ENCODE measurements around the gene PRIM2.
"Not testable (repeated sequence)": the region's sequence is repeated elsewhere in the genome, so short reads cannot be mapped to it uniquely, and the experiment has no call there.

Gene PRIM2

DNA sequence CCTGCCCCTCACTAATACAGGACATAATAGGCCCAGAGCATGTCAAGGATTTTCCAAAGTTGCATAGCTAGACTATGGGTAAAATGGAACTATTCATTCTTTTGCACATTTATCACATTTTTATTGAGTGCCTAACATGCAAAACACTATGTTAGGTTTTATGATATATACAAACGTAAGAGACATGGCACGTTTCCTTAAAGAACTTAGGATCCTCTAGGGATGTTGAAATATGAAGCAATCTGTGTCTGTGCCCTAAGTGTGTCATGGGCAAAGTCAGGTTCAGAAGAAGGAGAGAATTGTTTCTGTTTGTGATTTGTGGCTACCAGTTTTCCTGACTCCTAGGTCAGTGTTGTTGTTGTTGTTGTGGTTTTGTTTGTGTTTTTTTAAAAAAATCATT is 158.2 kb downstream of the PRIM2 start:
- H3K36me3 Mint-ChIP-seq (ENCODE audit: insufficient read depth); H3K27ac Mint-ChIP-seq (ENCODE audit: low read depth); ATAC-seq (replicated peaks; ENCODE audit: extremely low read depth, poor library complexity, severe bottlenecking): not testable (repeated sequence)

DNA sequence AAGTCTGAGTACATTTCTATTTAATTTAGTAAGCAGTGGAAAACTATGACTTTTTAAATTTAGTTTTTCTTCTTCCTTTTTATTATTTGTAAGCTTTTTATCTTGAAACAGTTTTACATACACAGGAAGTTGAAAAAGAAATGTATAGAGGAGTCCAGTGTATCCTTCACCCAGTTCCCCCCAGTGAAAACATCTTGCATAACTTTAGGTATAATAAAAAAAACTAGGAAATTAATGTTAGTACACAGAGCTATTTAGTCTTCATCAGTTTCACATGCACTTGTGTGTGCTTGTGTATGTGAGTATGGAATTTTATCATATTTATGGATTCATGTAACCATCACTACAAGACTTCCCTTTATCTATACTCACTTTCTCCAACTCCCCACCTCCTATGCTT is 162.8 kb downstream of the PRIM2 start:
- not testable (repeated sequence) for DNase-seq (ENCODE audit: low spot score in 2 of 2); H3K27ac Mint-ChIP-seq (ENCODE audit: low read depth); ATAC-seq (replicated peaks; ENCODE audit: extremely low read depth, poor library complexity, severe bottlenecking)

More for the DNA sequence above, 158.2 kb downstream of the PRIM2 start:
- H3K9me3 Mint-ChIP-seq; H3K4me1 Mint-ChIP-seq; DNase-seq (ENCODE audit: low spot score in 2 of 2); H3K4me3 Mint-ChIP-seq; H3K27me3 Mint-ChIP-seq: not testable (repeated sequence)

DNA sequence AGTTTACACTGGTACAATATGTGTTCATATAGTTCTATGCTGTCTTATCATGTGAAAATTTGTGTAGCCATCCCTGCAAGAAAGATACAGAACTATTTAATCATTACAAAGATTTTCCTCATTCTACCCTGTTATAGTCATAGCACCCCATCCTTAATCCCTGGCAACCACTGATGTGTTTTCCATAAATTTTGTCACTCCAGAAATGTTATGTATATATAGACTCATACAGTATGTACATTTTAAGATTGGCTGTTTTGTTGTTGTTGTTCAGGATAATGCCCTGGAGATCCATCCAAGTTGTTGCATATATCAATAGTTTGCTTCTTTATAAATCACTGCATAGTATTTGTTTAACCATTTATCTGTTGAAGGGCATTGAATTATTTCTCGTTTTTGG is 163.7 kb downstream of the PRIM2 start:
- H3K4me1 Mint-ChIP-seq; H3K36me3 Mint-ChIP-seq (ENCODE audit: insufficient read depth); H3K9me3 Mint-ChIP-seq; H3K27ac Mint-ChIP-seq (ENCODE audit: low read depth); DNase-seq (ENCODE audit: low spot score in 2 of 2); H3K27me3 Mint-ChIP-seq; ATAC-seq (replicated peaks; ENCODE audit: extremely low read depth, poor library complexity, severe bottlenecking); H3K4me3 Mint-ChIP-seq: not testable (repeated sequence)

More for the DNA sequence above, 162.8 kb downstream of the PRIM2 start:
- H3K4me1 Mint-ChIP-seq; H3K4me3 Mint-ChIP-seq; H3K36me3 Mint-ChIP-seq (ENCODE audit: insufficient read depth); H3K27me3 Mint-ChIP-seq; H3K9me3 Mint-ChIP-seq: not testable (repeated sequence)

DNA sequence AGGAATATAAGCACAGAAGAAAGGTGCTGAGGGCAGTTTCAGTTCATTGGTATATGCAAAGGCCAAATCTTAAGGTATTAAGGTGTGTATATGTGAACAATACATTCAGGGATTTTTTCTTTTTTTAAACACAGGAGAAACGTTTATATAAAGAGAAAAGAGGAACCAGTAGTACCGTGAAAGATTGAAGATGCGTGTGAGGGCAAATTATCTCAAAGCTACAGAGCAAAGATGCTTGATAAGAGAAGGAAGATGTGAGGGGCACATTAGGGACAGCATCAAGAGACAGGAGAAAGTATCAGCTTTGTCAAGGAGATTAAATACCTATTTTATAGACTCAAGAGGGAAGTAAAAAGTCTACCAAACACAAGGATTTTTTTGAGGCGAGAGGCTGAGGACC is 165.0 kb downstream of the PRIM2 start:
- H3K9me3 Mint-ChIP-seq; ATAC-seq (replicated peaks; ENCODE audit: extremely low read depth, poor library complexity, severe bottlenecking); H3K27ac Mint-ChIP-seq (ENCODE audit: low read depth); H3K36me3 Mint-ChIP-seq (ENCODE audit: insufficient read depth); H3K27me3 Mint-ChIP-seq; H3K4me1 Mint-ChIP-seq; H3K4me3 Mint-ChIP-seq; DNase-seq (ENCODE audit: low spot score in 2 of 2): not testable (repeated sequence)

DNA sequence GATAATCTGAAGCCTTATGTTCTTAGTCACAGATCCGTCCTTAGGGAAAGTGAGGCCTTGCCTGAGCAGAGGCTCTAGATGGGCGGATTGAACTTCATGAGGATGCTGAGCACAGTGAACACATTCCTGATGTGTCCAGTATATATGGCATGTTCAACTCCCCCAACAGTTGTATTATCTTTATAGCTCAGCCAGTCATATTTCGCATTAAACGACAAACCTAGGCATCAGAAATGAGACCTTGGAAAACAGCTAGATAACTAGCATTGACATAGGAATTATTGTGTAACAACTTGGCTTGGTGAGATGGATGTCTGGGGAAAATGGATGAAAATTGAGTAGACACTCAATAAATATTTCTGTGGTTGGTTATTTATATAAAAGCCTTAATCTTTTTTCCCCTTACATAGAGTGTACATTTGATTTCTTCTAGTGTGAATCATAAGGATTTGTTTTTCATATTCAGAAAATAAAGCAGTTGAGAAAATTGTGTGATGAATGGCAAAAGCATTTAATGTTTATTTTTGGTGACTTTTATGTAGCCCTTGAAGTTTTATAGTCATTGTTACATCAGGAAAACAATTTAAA is 169.2 kb downstream of the PRIM2 start:
- not testable (repeated sequence) for H3K36me3 Mint-ChIP-seq (ENCODE audit: insufficient read depth); DNase-seq (ENCODE audit: low spot score in 2 of 2); ATAC-seq (replicated peaks; ENCODE audit: extremely low read depth, poor library complexity, severe bottlenecking); H3K27ac Mint-ChIP-seq (ENCODE audit: low read depth); H3K4me3 Mint-ChIP-seq; H3K27me3 Mint-ChIP-seq; H3K4me1 Mint-ChIP-seq; H3K9me3 Mint-ChIP-seq

DNA sequence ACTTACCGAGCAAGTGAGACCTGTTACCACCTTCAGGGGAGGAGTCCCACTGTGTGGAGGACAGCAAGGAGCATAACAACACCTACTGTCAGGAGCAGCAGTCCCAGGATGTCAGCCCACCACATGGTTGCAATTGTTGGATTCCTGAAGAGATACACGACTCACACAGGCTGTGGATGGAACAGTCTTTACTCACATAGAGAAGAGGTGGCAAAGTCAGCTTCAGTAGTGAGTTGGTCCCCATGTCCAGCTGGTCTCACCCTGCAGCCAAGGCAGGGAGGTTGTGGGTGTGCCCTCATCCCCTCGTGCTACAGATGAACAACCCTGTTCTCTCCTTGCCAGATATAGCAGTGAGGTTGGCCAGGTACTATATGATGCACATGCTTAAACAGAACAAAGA is 171.1 kb downstream of the PRIM2 start:
- H3K4me3 Mint-ChIP-seq; H3K27ac Mint-ChIP-seq (ENCODE audit: low read depth); H3K4me1 Mint-ChIP-seq; H3K9me3 Mint-ChIP-seq; ATAC-seq (replicated peaks; ENCODE audit: extremely low read depth, poor library complexity, severe bottlenecking); H3K36me3 Mint-ChIP-seq (ENCODE audit: insufficient read depth); DNase-seq (ENCODE audit: low spot score in 2 of 2); H3K27me3 Mint-ChIP-seq: not testable (repeated sequence)

DNA sequence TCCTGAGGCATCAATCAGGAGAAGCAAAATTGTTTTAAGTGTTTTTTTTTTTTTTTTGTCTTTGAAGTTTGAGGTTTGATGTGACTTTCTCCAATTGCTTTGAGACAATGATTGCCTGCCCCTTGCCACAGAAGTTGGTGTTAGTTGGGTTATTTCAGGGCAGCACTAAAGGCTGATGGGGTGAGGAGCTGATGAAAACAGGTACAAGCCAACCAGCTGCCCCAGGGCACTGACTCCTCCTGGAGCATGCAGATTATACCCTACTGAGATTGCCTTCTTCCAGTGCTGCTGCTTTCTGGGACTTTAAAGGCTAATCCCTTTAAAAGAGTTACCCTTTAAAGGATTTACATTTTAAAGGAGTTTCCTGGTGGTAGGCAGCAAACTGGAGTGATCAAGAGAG is 172.5 kb downstream of the PRIM2 start:
- H3K27me3 Mint-ChIP-seq; H3K36me3 Mint-ChIP-seq (ENCODE audit: insufficient read depth); H3K4me3 Mint-ChIP-seq; H3K27ac Mint-ChIP-seq (ENCODE audit: low read depth); H3K9me3 Mint-ChIP-seq; H3K4me1 Mint-ChIP-seq; ATAC-seq (replicated peaks; ENCODE audit: extremely low read depth, poor library complexity, severe bottlenecking); DNase-seq (ENCODE audit: low spot score in 2 of 2): not testable (repeated sequence)

DNA sequence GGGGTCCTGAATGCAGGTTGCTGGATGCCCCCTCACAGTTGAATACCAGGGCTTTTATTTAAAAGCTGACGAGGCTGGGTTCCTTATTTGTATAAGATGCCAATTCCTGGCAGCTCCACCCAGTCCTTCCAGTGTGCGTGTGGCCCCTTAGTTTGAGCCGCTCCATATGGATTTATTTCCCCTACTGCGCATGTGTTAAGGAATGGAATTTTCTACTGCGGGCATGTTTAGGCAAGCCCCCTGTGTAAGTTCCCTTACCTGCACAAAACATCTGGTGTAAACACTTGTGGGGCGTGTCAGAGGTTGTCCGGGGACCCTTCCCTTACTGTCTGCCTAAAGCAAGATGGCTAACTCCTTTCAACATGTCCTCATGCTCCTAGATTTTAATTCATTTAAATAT is 174.4 kb downstream of the PRIM2 start:
- H3K4me1 Mint-ChIP-seq; DNase-seq (ENCODE audit: low spot score in 2 of 2); H3K4me3 Mint-ChIP-seq; ATAC-seq (replicated peaks; ENCODE audit: extremely low read depth, poor library complexity, severe bottlenecking); H3K27ac Mint-ChIP-seq (ENCODE audit: low read depth); H3K36me3 Mint-ChIP-seq (ENCODE audit: insufficient read depth); H3K9me3 Mint-ChIP-seq; H3K27me3 Mint-ChIP-seq: not testable (repeated sequence)

DNA sequence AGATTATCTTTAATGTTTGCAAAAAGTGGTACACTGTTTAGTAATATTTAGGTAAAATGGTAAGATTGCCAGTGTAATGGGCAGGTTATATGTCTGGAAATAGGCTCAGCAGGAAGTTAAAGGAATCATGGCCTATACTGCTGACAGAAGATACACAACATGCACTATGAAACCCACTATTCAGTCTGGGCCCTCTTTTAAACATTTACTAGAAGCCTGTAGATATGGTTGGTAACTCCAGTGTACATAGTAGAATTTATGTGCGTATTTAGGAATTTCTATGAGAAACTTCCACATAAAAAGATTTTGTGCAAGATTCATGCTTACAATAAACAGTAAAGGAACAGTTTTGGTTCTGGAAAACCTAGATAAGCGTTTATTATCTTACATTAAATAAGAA is 178.8 kb downstream of the PRIM2 start:
- not testable (repeated sequence) for H3K4me3 Mint-ChIP-seq; H3K27ac Mint-ChIP-seq (ENCODE audit: low read depth); H3K4me1 Mint-ChIP-seq; H3K36me3 Mint-ChIP-seq (ENCODE audit: insufficient read depth); H3K27me3 Mint-ChIP-seq; H3K9me3 Mint-ChIP-seq; DNase-seq (ENCODE audit: low spot score in 2 of 2); ATAC-seq (replicated peaks; ENCODE audit: extremely low read depth, poor library complexity, severe bottlenecking)

DNA sequence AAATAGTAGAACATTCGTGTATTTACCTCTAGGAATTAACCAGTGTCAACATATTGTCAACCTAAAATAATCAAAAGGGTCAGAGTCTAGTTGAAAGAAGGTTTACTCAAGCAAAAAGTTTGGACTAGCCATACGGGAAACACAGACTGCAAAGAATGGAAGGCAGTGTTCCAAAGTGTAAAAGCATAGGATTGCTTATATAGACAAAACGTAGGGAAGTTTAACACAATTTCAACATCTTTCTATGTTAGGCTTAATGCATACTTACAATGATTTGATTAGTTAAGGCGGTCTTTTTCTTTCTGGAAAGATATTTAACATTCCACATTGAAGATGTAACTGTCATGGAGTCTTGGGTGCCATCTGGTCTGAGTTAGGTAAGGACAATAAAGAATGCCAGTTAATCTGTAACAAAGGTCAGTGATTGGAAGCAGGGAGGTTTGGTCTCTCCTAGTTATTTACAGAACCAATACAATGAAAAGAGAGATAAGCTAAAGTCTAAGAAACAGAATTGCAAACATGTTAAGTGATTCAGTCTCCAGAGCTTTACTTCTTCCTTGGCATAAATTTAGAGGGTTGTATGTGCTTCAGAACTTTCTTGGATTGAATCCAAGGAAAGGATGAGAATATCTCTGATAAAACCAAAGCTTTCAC is 183.1 kb downstream of the PRIM2 start:
- DNase-seq (ENCODE audit: low spot score in 2 of 2); H3K27ac Mint-ChIP-seq (ENCODE audit: low read depth); ATAC-seq (replicated peaks; ENCODE audit: extremely low read depth, poor library complexity, severe bottlenecking); H3K4me1 Mint-ChIP-seq; H3K4me3 Mint-ChIP-seq; H3K9me3 Mint-ChIP-seq; H3K36me3 Mint-ChIP-seq (ENCODE audit: insufficient read depth); H3K27me3 Mint-ChIP-seq: not testable (repeated sequence)

DNA sequence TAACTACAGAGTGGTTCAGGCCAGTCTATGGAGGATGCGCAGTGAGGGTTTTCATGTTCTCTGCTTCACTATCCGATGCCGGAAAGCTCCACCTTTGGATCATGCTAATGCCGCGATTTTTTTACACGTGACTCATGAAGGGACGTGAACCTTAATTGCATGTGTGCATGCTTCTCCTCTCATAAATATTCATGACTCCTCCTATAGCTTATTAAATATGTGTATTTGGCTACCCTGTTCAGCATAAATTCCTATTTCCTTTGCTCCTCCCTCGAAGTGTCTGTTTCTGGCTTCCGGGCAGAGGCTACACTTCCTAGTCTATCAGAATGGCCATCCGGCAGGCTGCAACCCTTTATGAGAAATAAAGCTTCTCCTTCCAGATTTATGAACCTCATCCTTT is 185.0 kb downstream of the PRIM2 start:
- H3K4me3 Mint-ChIP-seq; ATAC-seq (replicated peaks; ENCODE audit: extremely low read depth, poor library complexity, severe bottlenecking); H3K9me3 Mint-ChIP-seq; H3K27me3 Mint-ChIP-seq; H3K4me1 Mint-ChIP-seq; H3K36me3 Mint-ChIP-seq (ENCODE audit: insufficient read depth); DNase-seq (ENCODE audit: low spot score in 2 of 2); H3K27ac Mint-ChIP-seq (ENCODE audit: low read depth): not testable (repeated sequence)

DNA sequence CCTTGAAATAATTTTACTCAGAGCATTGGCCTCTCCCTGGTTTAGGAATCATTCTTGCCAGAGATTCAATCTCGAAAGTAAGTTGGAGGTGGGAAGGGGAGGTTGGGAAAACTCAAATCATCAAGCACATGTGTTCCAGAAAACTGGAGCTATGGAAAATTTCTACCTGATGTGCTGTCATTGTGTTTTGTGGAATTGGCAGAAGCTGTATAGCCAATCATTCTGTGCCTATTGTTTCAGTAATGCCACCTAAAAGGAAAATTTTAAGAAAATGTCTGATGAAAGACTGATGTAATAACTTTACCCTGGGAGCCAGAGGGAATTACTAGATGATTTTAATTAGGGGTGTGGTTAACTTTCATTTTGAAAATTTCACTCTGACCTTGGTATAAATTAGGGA is 187.8 kb downstream of the PRIM2 start:
- not testable (repeated sequence) for DNase-seq (ENCODE audit: low spot score in 2 of 2); H3K9me3 Mint-ChIP-seq; H3K27me3 Mint-ChIP-seq; H3K4me3 Mint-ChIP-seq; H3K27ac Mint-ChIP-seq (ENCODE audit: low read depth); ATAC-seq (replicated peaks; ENCODE audit: extremely low read depth, poor library complexity, severe bottlenecking); H3K36me3 Mint-ChIP-seq (ENCODE audit: insufficient read depth); H3K4me1 Mint-ChIP-seq

DNA sequence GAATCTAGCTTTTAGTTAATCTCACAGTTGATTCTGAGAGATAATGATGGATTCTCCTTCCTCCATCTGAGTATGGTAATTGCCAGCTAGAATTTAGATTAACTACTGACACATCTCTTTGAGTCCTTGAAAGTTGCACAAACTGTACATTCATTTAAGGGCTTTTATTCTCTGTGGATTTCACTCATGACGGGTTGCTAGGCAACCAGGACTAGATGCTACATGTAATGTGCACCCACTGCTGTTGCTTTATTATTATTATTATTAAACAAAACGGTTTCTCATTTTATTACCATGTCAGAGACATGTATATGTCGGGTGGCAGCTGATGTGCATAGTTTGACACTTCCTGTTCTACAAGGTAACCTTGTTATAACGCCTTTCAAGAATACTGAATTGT is 193.0 kb downstream of the PRIM2 start:
- H3K27ac Mint-ChIP-seq (ENCODE audit: low read depth); H3K4me3 Mint-ChIP-seq; H3K9me3 Mint-ChIP-seq; DNase-seq (ENCODE audit: low spot score in 2 of 2); H3K4me1 Mint-ChIP-seq; ATAC-seq (replicated peaks; ENCODE audit: extremely low read depth, poor library complexity, severe bottlenecking); H3K27me3 Mint-ChIP-seq; H3K36me3 Mint-ChIP-seq (ENCODE audit: insufficient read depth): not testable (repeated sequence)

Data from central memory CD8-positive, alpha-beta T cell (primary cell).